MCF 10A (cell line): ENCODE measurements around the gene CCRL2. TPM values are rescaled to one million over a fixed set of nuclear protein-coding genes. Genes with fewer than 3 reads are reported as not detected.

ENCODE experiments used
- BruUV-seq: library from RNA; stranded (reverse); fragments of 400-500 nt; replicated peaks from 2 replicates; lab custom pipeline; 2021; lab: Mats Ljungman, UMichigan
- CTCF ChIA-PET: fragments of 300-600 bp; sonication (Branson Sonifier 250); formaldehyde crosslinking; extraction: SDS; loops from one replicate; lab custom pipeline; 2021; ENCODE audit warnings: antibody characterized with exemption, inconsistent platforms; lab: Yijun Ruan, JAX
- POLR2A ChIA-PET: fragments of 300-600, 350-650 bp; sonication (Branson Sonifier 250); formaldehyde crosslinking; extraction: SDS; loops from one replicate; lab custom pipeline; 2020; ENCODE audit warnings: antibody characterized with exemption, inconsistent platforms; lab: Yijun Ruan, JAX
- DNase-seq: peaks from one replicate; pipeline ENCODE4 v3.0.0-alpha.2; 2018; ENCODE audit not compliant: unreplicated experiment
- H3K27ac Mint-ChIP-seq: one replicate; pipeline ENCODE4 v1.8.0; 2022; ENCODE audit warnings: mild to moderate bottlenecking, low read depth, mixed read lengths; ENCODE audit not compliant: unreplicated experiment
- H3K27me3 Mint-ChIP-seq: one replicate; pipeline ENCODE4 v1.8.0; 2022; ENCODE audit warnings: mixed read lengths; ENCODE audit not compliant: insufficient read depth, unreplicated experiment
- H3K36me3 Mint-ChIP-seq: one replicate; pipeline ENCODE4 v1.8.0; 2022; ENCODE audit warnings: mild to moderate bottlenecking, moderate library complexity, mixed read lengths; ENCODE audit not compliant: insufficient read depth, unreplicated experiment
- H3K4me1 Mint-ChIP-seq: one replicate; pipeline ENCODE4 v1.8.0; 2022; ENCODE audit warnings: mixed read lengths; ENCODE audit not compliant: insufficient read depth, unreplicated experiment
- H3K4me3 Mint-ChIP-seq: one replicate; pipeline ENCODE4 v1.8.0; 2022; ENCODE audit warnings: mild to moderate bottlenecking, moderate library complexity, mixed read lengths; ENCODE audit not compliant: unreplicated experiment
- H3K9me3 Mint-ChIP-seq: one replicate; pipeline ENCODE4 v1.8.0; 2022; ENCODE audit warnings: mixed read lengths; ENCODE audit not compliant: unreplicated experiment
- CTCF ChIP-seq: fragments of 200-600 bp; IDR thresholded peaks from one replicate; pipeline ENCODE4 v1.8.0; 2022; ENCODE audit warnings: antibody characterized with exemption, mild to moderate bottlenecking; ENCODE audit not compliant: unreplicated experiment
- intact Hi-C: fragments of 100-400 bp; cut with micrococcal nuclease; formaldehyde crosslinking; loops from 2 replicates; pipeline ENCODE4 v1.14.1; 2022
- total RNA-seq: library from RNA; stranded (reverse); gene quantifications from 2 replicates; pipeline ENCODE4 v1.2.3, GENCODE V29; 2022

CCRL2 gene
- total RNA-seq, 1 experiment from 2014 or later = not detected

- BruUV-seq = no TSS peak
- TF ChIP-seq CTCF = no peak
- H3K27ac Mint-ChIP-seq = no peak overlapping the region
- ChIA-PET CTCF (no interaction called here), POLR2A (no interaction called here)
- no peaks in the 10 kb centered on the region for H3K9me3 Mint-ChIP-seq
- no peaks in the 10 kb centered on the region for H3K36me3 Mint-ChIP-seq
- H3K4me1 Mint-ChIP-seq = no peaks in the 10 kb centered on the region
- intact Hi-C loops = no loop called here
- H3K4me3 Mint-ChIP-seq = no peak overlapping the region
- DNase-seq = no peak
- no peaks in the 10 kb centered on the region for H3K27me3 Mint-ChIP-seq
These were observed 6.9 kb downstream of the CCRL2 start for GRCh38 chr3:46413951-46414350.

- ChIA-PET CTCF (no interaction called here), POLR2A (interaction anchor here (0.6 kb wide), 1 partner anchor 15 kb away, joined by 3 read pairs; no protein-coding TSS in a partner anchor)
- Mint-ChIP-seq H3K27me3 (no peaks in the 10 kb centered on the region), H3K9me3 (no peaks in the 10 kb centered on the region), H3K4me3 (no peak overlapping the region), H3K36me3 (no peaks in the 10 kb centered on the region), H3K4me1 (no peaks in the 10 kb centered on the region), H3K27ac (no peak overlapping the region)
- no peak for DNase-seq
- no TSS peak for BruUV-seq
- intact Hi-C loops = no loop called here
- TF ChIP-seq CTCF = no peak
These were observed 7.7 kb downstream of the CCRL2 start for GRCh38 chr3:46414739-46415138.

GRCh38 chr3:46416125-46416810, 9.2 kb downstream of the CCRL2 start:
- H3K4me1 Mint-ChIP-seq = no peaks in the 10 kb centered on the region
- no peaks in the 10 kb centered on the region for H3K9me3 Mint-ChIP-seq
- H3K27me3 Mint-ChIP-seq = no peaks in the 10 kb centered on the region
- intact Hi-C loops = no loop called here
- H3K4me3 Mint-ChIP-seq = no peak overlapping the region
- no peak for DNase-seq
- ChIA-PET CTCF (no interaction called here), POLR2A (no interaction called here)
- BruUV-seq = no TSS peak
- H3K27ac Mint-ChIP-seq = no peak overlapping the region
- H3K36me3 Mint-ChIP-seq = no peaks in the 10 kb centered on the region
- TF ChIP-seq CTCF = no peak

- Mint-ChIP-seq H3K4me3 (no peak overlapping the region), H3K9me3 (no peaks in the 10 kb centered on the region), H3K27ac (no peak overlapping the region), H3K4me1 (no peaks in the 10 kb centered on the region), H3K36me3 (no peaks in the 10 kb centered on the region), H3K27me3 (no peaks in the 10 kb centered on the region)
- TF ChIP-seq CTCF = no peak
- CTCF ChIA-PET = interaction anchor here (1.3 kb wide), 1 partner anchor 26 kb away, joined by 3 read pairs; no protein-coding TSS in a partner anchor
- POLR2A ChIA-PET = no interaction called here
- DNase-seq = no peak
- intact Hi-C loops = no loop called here
- BruUV-seq = no TSS peak
These were observed 9.9 kb downstream of the CCRL2 start for GRCh38 chr3:46416811-46417510.
